Body of pancreas (tissue), 4 donors: ENCODE results near the gene PLXNA1.

Experiments used
- CTCF ChIP-seq, 7 experiments: fragments of 450-650 bp in 4 of 7; fragments of 200-600 bp in 3 of 7; sonication (generic) in 3 of 7; IDR thresholded peaks; one replicate each; pipeline ENCODE4 v1.5.1; 2016 to 2019; ENCODE audit warnings: antibody characterized with exemption in 7 of 7
- POLR2A ChIP-seq, 3 donors: fragments of 450-650 bp; IDR thresholded peaks; one replicate each; pipeline ENCODE4 v1.6.1; 2016; ENCODE audit warnings: antibody characterized with exemption in 3 of 3, mild to moderate bottlenecking in 2 of 3

- no peak for TF ChIP-seq CTCF (IDR thresholded peaks at IDR 0.05)
- TF ChIP-seq POLR2A (IDR thresholded peaks at IDR 0.05) = no peak
Measured at GRCh38 chr3:126994661-126995245, 11.8 kb downstream of the PLXNA1 start.
